Bronchial epithelial cell (primary cell): ENCODE results near the gene TFCP2L1. TPM values are rescaled to one million over a fixed set of nuclear protein-coding genes. Genes with fewer than 3 reads are reported as not detected.

ENCODE experiments used
- DNase-seq: peaks from one replicate; pipeline ENCODE4 v3.0.0-alpha.2; 2010; ENCODE audit warnings: low read depth
- FAIRE-seq: peaks from 2 replicates; lab custom pipeline; 2011; peaks lifted over from hg19 to GRCh38; lab: Jason Lieb, UNC
- H3K27me3 ChIP-seq: 2 replicates; pipeline ENCODE4 v1.5.1; 2011; ENCODE audit warnings: low read length; ENCODE audit not compliant: control insufficient read depth, insufficient read depth
- H3K36me3 ChIP-seq: 2 replicates; pipeline ENCODE4 v1.5.1; 2011; ENCODE audit warnings: low read length; ENCODE audit not compliant: control insufficient read depth, insufficient read depth
- H3K4me3 ChIP-seq: 2 replicates; pipeline ENCODE4 v1.5.1; 2011; ENCODE audit warnings: mild to moderate bottlenecking, low read depth, low read length, control low read depth
- total RNA-seq: library from RNA; depleted of rRNA; stranded (reverse); fragments of >200 nt; gene quantifications from 2 replicates; pipeline ENCODE4 v1.2.1, GENCODE V29; 2014
- TF ChIP-seq, protein P1 (sequence below): IDR thresholded peaks from 2 replicates; pipeline ENCODE4 v1.5.1; 2011; ENCODE audit warnings: mild to moderate bottlenecking, moderate library complexity, low read length, control low read depth, inconsistent platforms; ENCODE audit not compliant: insufficient read depth, severe bottlenecking

The TFCP2L1 gene
- total RNA-seq, 1 donor from 2014 or later, result 5.5 TPM

DNA sequence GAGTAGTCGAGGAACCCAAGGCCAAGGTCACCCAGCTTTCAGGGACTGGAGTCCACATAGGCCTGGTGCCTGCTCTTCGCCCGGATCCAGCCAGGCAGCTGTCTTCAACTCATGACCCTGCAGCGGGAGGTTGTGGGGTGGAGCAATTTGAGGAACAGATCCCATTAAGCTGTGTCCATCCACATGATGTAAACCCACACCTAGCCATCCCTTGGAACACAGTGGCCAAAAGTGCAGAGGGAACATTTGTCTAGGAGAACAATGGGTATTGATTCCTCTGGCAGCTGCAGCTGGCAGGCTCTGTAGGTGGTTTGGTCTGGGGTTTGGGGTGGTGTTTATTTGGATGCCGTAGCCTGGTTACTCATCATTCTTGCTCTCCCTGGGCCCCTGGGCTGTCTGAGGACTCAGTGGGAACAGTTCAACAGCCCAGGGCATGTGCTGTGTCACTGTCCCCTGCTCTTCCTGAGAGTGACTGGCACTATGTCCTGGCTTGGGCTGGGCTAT lies 99.4 kb downstream of the TFCP2L1 start:
- Histone ChIP-seq H3K27me3 (no peaks in the 10 kb centered on the region), H3K36me3 (no peaks in the 10 kb centered on the region), H3K4me3 (no peak overlapping the region)
- peak; percentile 34 for DNase-seq
- peak; percentile 68 for FAIRE-seq
- TF ChIP-seq, protein P1, sequence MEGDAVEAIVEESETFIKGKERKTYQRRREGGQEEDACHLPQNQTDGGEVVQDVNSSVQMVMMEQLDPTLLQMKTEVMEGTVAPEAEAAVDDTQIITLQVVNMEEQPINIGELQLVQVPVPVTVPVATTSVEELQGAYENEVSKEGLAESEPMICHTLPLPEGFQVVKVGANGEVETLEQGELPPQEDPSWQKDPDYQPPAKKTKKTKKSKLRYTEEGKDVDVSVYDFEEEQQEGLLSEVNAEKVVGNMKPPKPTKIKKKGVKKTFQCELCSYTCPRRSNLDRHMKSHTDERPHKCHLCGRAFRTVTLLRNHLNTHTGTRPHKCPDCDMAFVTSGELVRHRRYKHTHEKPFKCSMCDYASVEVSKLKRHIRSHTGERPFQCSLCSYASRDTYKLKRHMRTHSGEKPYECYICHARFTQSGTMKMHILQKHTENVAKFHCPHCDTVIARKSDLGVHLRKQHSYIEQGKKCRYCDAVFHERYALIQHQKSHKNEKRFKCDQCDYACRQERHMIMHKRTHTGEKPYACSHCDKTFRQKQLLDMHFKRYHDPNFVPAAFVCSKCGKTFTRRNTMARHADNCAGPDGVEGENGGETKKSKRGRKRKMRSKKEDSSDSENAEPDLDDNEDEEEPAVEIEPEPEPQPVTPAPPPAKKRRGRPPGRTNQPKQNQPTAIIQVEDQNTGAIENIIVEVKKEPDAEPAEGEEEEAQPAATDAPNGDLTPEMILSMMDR, result no peak

DNA sequence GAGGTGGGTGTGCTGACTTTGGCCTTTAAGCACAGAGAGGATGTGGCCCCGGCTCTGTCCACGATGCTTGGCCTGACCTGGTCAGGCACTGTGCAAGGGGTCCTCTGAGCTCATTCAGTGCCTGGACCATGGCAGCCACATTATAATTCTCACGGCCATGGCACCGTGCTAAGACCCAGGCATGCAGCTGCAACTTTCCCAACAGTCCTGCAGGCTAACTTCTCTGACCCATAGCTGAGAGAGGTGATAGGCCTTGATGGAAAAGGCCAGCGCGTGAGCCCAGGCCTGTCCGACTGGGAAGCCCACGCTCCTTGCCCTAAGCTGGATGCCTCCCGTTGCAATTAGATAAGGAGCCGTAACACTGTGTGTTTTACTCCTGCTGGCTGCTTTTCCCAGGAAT lies 99.9 kb downstream of the TFCP2L1 start:
- TF ChIP-seq, protein P1, result no peak
- DNase-seq, result no peak
- H3K4me3 ChIP-seq, result no peak overlapping the region
- no peaks in the 10 kb centered on the region for H3K27me3 ChIP-seq
- no peaks in the 10 kb centered on the region for H3K36me3 ChIP-seq
- peak; percentile 68 for FAIRE-seq

DNA sequence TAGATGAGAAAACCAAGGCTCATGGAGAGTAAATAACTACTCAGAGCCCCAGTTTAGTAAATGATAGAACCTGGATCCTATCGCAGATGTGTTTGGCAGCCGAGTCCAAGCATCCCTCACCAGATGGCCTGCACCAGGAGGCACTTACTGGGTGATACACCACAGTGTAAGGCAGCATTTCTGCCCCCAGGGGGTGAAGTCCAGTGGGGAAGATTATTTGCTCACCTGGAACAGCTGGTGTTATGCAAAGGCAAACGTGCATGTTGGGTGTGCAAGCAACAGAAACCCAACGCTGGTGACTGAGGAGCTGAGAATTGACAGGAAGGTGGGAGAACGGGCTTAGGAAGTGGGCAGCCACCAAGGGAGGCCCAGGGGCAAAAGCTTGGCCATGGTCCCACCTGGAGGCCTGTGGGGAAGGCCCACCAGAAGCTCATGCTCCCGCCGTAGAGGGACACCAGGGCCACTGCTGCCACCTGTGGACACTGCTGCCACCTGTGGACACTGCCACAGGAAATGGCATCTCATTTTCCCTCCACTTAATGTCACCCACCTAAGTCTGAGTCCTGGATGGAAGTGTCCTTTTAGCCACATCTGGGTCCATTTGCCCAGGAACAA lies 100.6 kb downstream of the TFCP2L1 start:
- FAIRE-seq, result peak; percentile 32
- H3K36me3 ChIP-seq, result no peaks in the 10 kb centered on the region
- DNase-seq, result no peak
- no peaks in the 10 kb centered on the region for H3K27me3 ChIP-seq
- TF ChIP-seq, protein P1, result no peak
- H3K4me3 ChIP-seq, result no peak overlapping the region

DNA sequence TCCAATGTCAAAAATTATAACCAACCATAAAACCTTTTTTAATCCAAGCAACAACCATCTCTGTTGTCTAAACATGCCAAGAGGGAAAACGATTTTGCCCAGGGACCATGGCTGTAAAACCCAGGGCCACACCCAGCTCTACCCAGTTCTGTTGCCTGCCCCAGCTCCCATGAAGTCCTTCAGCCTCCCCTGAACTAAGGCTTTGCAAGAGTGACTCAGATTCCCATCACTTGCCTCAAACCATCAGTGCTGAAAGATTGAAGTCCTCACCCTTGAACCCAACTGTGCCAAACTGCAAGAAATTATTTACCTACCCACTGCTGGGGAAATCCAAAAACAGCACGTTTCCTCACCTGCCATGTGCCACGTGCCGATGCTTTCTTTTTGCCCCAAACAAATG lies 102.5 kb downstream of the TFCP2L1 start:
- TF ChIP-seq, protein P1, result no peak
- Histone ChIP-seq H3K27me3 (no peaks in the 10 kb centered on the region), H3K4me3 (no peak overlapping the region), H3K36me3 (no peaks in the 10 kb centered on the region)
- DNase-seq (no peak), FAIRE-seq (peak; percentile 47)

DNA sequence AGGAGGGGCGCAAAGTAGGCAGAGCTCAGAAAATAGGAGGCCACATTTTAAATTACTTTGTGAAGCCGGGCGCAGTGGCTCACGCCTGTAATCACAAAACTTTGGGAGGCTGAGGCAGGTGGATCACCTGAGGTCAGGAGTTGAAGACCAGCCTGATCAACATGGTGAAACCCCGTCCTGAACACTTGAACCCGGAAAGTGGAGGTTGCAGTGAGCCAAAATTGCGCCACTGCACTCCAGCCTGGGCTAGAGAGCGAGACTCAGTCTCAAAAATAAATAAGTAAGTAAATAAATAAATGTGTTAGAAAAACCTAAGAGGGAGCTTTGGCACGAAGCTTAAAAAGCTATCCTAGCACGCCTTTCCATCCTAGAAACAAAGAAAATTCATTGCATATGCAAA lies 105.5 kb downstream of the TFCP2L1 start:
- Histone ChIP-seq H3K4me3 (no peak overlapping the region), H3K27me3 (no peaks in the 10 kb centered on the region), H3K36me3 (no peaks in the 10 kb centered on the region)
- DNase-seq (no peak), FAIRE-seq (no peak)
- TF ChIP-seq, protein P1, result no peak

DNA sequence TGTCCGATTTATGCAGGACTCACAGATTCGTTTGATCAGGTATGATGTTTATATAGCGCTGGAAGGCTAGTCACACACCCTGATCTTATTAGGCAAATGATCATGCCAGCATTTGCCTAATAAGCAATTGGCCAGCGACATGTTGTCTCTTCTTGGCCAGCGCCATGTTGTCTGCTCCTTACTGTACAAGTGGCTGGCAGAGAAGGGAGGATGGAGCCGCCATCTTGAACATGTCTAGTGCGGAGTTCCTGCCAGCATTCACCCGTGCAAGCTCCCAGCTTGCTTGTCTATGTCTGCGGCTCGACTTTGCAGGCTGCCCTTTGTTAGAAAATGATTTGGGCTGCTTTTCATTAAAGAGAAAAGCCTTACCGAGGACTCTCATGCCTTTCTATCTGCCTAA lies 106.3 kb downstream of the TFCP2L1 start:
- Histone ChIP-seq H3K4me3 (no peak overlapping the region), H3K27me3 (no peaks in the 10 kb centered on the region), H3K36me3 (no peaks in the 10 kb centered on the region)
- TF ChIP-seq, protein P1, result no peak
- FAIRE-seq (peak; percentile 64), DNase-seq (no peak)
